Measurements from ENCODE around the gene IRX4. TPM values are rescaled to one million over a fixed set of nuclear protein-coding genes. Genes with fewer than 3 reads are reported as not detected.

The IRX4 gene
- total and polyA plus RNA-seq, 8 donors = 14.8 TPM; not detected in 7

GRCh38 chr5:1930501-1930879, 47.8 kb upstream of the IRX4 start:
- peaks cover 0 to 53% (median 32%) of the 10 kb centered on the region in 3 donors for H3K27me3 ChIP-seq
- no peaks in the 10 kb centered on the region for H3K9me3 ChIP-seq
- WGBS, 5 donors = 7 to 12% (median 9%) methylated on average over 22 to 26 of the region's 27 CpGs
- H3K4me1 ChIP-seq = peaks cover 4 to 22% (median 12%) of the 10 kb centered on the region in 4 donors
- H3K36me3 ChIP-seq = peaks cover 0 to 16% (median 0%) of the 10 kb centered on the region in 4 donors
- intact Hi-C loops (cut with DNase I; ENCODE audit: low total_unique reads) = no loop called here
- TF ChIP-seq POLR2AphosphoS5 (IDR thresholded peaks at IDR 0.05) (no peak), POLR2A (IDR thresholded peaks at IDR 0.05) (no peak), EP300 (IDR thresholded peaks at IDR 0.05) (no peak), CTCF (IDR thresholded peaks at IDR 0.05) (no peak)
- peak overlapping the region in 4 of 5 donors; percentile 58 to 75 (median 65) for H3K27ac ChIP-seq
- peak overlapping the region; percentile 47 to 51 (median 50) for H3K4me3 ChIP-seq
- peak in 1 of 2 donors; percentile 26 for DNase-seq

GRCh38 chr5:1929108-1929991, 46.6 kb upstream of the IRX4 start:
- H3K27ac ChIP-seq = no peak overlapping the region
- H3K27me3 ChIP-seq = peaks cover 0 to 59% (median 34%) of the 10 kb centered on the region in 3 donors
- no peaks in the 10 kb centered on the region for H3K9me3 ChIP-seq
- DNase-seq = no peak
- H3K4me1 ChIP-seq = peaks cover 4 to 22% (median 12%) of the 10 kb centered on the region in 4 donors
- intact Hi-C loops (cut with DNase I; ENCODE audit: low total_unique reads) = no loop called here
- peak in 1 of 4 donors; percentile 10 for TF ChIP-seq POLR2A (IDR thresholded peaks at IDR 0.05)
- no peak for TF ChIP-seq CTCF (IDR thresholded peaks at IDR 0.05)
- peaks cover 0 to 8% (median 0%) of the 10 kb centered on the region in 4 donors for H3K36me3 ChIP-seq
- no peak overlapping the region for H3K4me3 ChIP-seq
- WGBS, 5 donors = 77 to 89% (median 85%) methylated on average over 9 of the region's 9 CpGs

GRCh38 chr5:1926471-1927341, 44.0 kb upstream of the IRX4 start:
- 67 to 75% (median 72%) methylated on average over 26 to 30 of the region's 30 CpGs for WGBS, 5 donors
- H3K4me1 ChIP-seq = peaks cover 4 to 14% (median 12%) of the 10 kb centered on the region in 4 donors
- peaks cover 0 to 71% (median 29%) of the 10 kb centered on the region in 3 donors for H3K27me3 ChIP-seq
- intact Hi-C loops (cut with DNase I; ENCODE audit: low total_unique reads) = no loop called here
- H3K4me3 ChIP-seq = no peak overlapping the region
- no peak for DNase-seq
- no peaks in the 10 kb centered on the region for H3K9me3 ChIP-seq
- H3K27ac ChIP-seq = no peak overlapping the region
- no peaks in the 10 kb centered on the region for H3K36me3 ChIP-seq
- TF ChIP-seq POLR2AphosphoS5 (IDR thresholded peaks at IDR 0.05) = no peak
- TF ChIP-seq POLR2A (IDR thresholded peaks at IDR 0.05) = no peak
- TF ChIP-seq EP300 (IDR thresholded peaks at IDR 0.05) = no peak
- no peak for TF ChIP-seq CTCF (IDR thresholded peaks at IDR 0.05)

- H3K36me3 ChIP-seq = no peaks in the 10 kb centered on the region
- WGBS, 5 donors = 38 to 89% (median 72%) methylated on average over 2 to 4 of the region's 5 CpGs
- no peaks in the 10 kb centered on the region for H3K9me3 ChIP-seq
- peaks cover 0 to 64% (median 22%) of the 10 kb centered on the region in 3 donors for H3K27me3 ChIP-seq
- H3K4me3 ChIP-seq = no peak overlapping the region
- H3K4me1 ChIP-seq = peaks cover 4 to 8% (median 8%) of the 10 kb centered on the region in 4 donors
- no peak for DNase-seq
- H3K27ac ChIP-seq = no peak overlapping the region
- TF ChIP-seq CTCF (IDR thresholded peaks at IDR 0.05) (no peak), POLR2AphosphoS5 (IDR thresholded peaks at IDR 0.05) (no peak), POLR2A (IDR thresholded peaks at IDR 0.05) (no peak)
- intact Hi-C loops (cut with DNase I; ENCODE audit: low total_unique reads) = no loop called here
These were observed 43.3 kb upstream of the IRX4 start for GRCh38 chr5:1926071-1926440.
